Calu3 (cell line): Measurements from ENCODE around the gene EMC9. TPM values are rescaled to one million over a fixed set of nuclear protein-coding genes. Genes with fewer than 3 reads are reported as not detected.
A peak's percentile ranks its signal among the peaks of the same experiment; 100 is the strongest.

Source experiments
- BruUV-seq: library from RNA; stranded (reverse); fragments of 400-500 nt; replicated peaks from 2 replicates; lab custom pipeline; 2021; lab: Mats Ljungman, UMichigan
- CTCF ChIA-PET: fragments of 300-600 bp; sonication (Branson Sonifier 250); formaldehyde crosslinking; loops from one replicate; lab custom pipeline; 2022; ENCODE audit warnings: antibody characterized with exemption; lab: Charles Lee
- DNase-seq: peaks from one replicate; pipeline ENCODE4 v3.0.0; 2022
- H3K27ac Mint-ChIP-seq: one replicate; pipeline ENCODE4 v1.8.0; 2022; ENCODE audit warnings: mixed read lengths; ENCODE audit not compliant: unreplicated experiment
- H3K27me3 Mint-ChIP-seq: one replicate; pipeline ENCODE4 v1.8.0; 2022; ENCODE audit warnings: mixed read lengths; ENCODE audit not compliant: unreplicated experiment
- H3K36me3 Mint-ChIP-seq: one replicate; pipeline ENCODE4 v1.8.0; 2022; ENCODE audit warnings: mild to moderate bottlenecking, moderate library complexity, mixed read lengths; ENCODE audit not compliant: insufficient read depth, unreplicated experiment
- H3K4me1 Mint-ChIP-seq: one replicate; pipeline ENCODE4 v1.8.0; 2022; ENCODE audit warnings: mild to moderate bottlenecking, low read depth, mixed read lengths; ENCODE audit not compliant: unreplicated experiment
- H3K4me3 Mint-ChIP-seq: one replicate; pipeline ENCODE4 v1.8.0; 2022; ENCODE audit warnings: mild to moderate bottlenecking, low read depth, moderate library complexity, mixed read lengths; ENCODE audit not compliant: unreplicated experiment
- H3K9me3 Mint-ChIP-seq: one replicate; pipeline ENCODE4 v1.8.0; 2022; ENCODE audit warnings: low read depth, mixed read lengths; ENCODE audit not compliant: unreplicated experiment
- intact Hi-C: fragments of 100-400 bp; cut with micrococcal nuclease; formaldehyde crosslinking; loops from one replicate; pipeline ENCODE4 v1.10.0; 2022; ENCODE audit not compliant: unreplicated experiment
- total RNA-seq: library from RNA; stranded (reverse); gene quantifications from 2 replicates; pipeline ENCODE4 v1.2.3, GENCODE V29; 2022
- TF ChIP-seq, protein P1 (sequence below): fragments of 200-600 bp; IDR thresholded peaks from one replicate; pipeline ENCODE4 v1.8.0; 2022; ENCODE audit warnings: antibody characterized with exemption; ENCODE audit not compliant: unreplicated experiment

EMC9 gene
- total RNA-seq, 1 experiment from 2014 or later = 38.0 TPM

GRCh38 chr14:24165785-24166184, 24.4 kb upstream of the EMC9 start:
- Mint-ChIP-seq H3K9me3 (no peaks in the 10 kb centered on the region), H3K27ac (no peak overlapping the region), H3K4me1 (peaks cover under 1% of the 10 kb centered on the region), H3K27me3 (no peaks in the 10 kb centered on the region), H3K36me3 (peaks cover 51% of the 10 kb centered on the region), H3K4me3 (no peak overlapping the region)
- BruUV-seq = no TSS peak
- intact Hi-C loops = no loop called here
- no peak for DNase-seq
- TF ChIP-seq, protein P1, sequence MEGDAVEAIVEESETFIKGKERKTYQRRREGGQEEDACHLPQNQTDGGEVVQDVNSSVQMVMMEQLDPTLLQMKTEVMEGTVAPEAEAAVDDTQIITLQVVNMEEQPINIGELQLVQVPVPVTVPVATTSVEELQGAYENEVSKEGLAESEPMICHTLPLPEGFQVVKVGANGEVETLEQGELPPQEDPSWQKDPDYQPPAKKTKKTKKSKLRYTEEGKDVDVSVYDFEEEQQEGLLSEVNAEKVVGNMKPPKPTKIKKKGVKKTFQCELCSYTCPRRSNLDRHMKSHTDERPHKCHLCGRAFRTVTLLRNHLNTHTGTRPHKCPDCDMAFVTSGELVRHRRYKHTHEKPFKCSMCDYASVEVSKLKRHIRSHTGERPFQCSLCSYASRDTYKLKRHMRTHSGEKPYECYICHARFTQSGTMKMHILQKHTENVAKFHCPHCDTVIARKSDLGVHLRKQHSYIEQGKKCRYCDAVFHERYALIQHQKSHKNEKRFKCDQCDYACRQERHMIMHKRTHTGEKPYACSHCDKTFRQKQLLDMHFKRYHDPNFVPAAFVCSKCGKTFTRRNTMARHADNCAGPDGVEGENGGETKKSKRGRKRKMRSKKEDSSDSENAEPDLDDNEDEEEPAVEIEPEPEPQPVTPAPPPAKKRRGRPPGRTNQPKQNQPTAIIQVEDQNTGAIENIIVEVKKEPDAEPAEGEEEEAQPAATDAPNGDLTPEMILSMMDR = no peak
- CTCF ChIA-PET = interaction anchor here (1.4 kb wide), 1 partner anchor 19 kb away, joined by 3 read pairs; no protein-coding TSS in a partner anchor

DNA sequence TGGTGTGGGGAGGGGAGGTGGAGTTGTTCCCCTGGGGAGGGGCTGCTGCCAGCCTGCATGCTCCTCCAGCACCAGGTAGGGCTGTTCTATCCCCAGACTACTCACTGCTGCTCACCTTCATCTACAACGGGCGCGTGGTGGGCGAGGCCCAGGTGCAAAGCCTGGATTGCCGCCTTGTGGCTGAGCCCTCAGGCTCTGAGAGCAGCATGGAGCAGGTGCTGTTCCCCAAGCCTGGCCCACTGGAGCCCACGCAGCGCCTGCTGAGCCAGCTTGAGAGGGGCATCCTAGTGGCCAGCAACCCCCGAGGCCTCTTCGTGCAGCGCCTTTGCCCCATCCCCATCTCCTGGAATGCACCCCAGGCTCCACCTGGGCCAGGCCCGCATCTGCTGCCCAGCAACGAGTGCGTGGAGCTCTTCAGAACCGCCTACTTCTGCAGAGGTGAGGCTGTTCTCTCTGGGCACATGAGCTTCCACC, 23.2 kb upstream of the EMC9 start:
- H3K9me3 Mint-ChIP-seq = no peaks in the 10 kb centered on the region
- H3K4me1 Mint-ChIP-seq = peaks cover 13% of the 10 kb centered on the region
- no peaks in the 10 kb centered on the region for H3K27me3 Mint-ChIP-seq
- CTCF ChIA-PET = interaction anchor here (1.4 kb wide), 1 partner anchor 18 kb away, joined by 3 read pairs; no protein-coding TSS in a partner anchor
- H3K36me3 Mint-ChIP-seq = peaks cover 63% of the 10 kb centered on the region
- no peak for DNase-seq
- no peak overlapping the region for H3K4me3 Mint-ChIP-seq
- TF ChIP-seq, protein P1 = no peak
- BruUV-seq = no TSS peak
- no peak overlapping the region for H3K27ac Mint-ChIP-seq
- intact Hi-C loops = no loop called here

DNA sequence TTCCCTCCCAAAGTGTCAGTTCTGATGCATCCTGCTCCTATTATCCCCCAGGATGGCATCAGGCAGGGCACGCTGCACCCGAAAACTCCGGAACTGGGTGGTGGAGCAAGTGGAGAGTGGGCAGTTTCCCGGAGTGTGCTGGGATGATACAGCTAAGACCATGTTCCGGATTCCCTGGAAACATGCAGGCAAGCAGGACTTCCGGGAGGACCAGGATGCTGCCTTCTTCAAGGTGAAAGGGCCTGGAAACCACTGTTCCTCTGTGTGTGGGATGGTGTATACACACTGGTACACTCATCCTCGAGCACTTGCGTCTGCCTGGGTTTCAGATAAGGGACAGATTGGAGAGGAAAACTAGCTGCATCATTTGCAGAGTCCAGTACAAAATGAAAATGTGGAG, 20.7 kb upstream of the EMC9 start:
- Mint-ChIP-seq H3K9me3 (no peaks in the 10 kb centered on the region), H3K36me3 (peaks cover 65% of the 10 kb centered on the region)

DNA sequence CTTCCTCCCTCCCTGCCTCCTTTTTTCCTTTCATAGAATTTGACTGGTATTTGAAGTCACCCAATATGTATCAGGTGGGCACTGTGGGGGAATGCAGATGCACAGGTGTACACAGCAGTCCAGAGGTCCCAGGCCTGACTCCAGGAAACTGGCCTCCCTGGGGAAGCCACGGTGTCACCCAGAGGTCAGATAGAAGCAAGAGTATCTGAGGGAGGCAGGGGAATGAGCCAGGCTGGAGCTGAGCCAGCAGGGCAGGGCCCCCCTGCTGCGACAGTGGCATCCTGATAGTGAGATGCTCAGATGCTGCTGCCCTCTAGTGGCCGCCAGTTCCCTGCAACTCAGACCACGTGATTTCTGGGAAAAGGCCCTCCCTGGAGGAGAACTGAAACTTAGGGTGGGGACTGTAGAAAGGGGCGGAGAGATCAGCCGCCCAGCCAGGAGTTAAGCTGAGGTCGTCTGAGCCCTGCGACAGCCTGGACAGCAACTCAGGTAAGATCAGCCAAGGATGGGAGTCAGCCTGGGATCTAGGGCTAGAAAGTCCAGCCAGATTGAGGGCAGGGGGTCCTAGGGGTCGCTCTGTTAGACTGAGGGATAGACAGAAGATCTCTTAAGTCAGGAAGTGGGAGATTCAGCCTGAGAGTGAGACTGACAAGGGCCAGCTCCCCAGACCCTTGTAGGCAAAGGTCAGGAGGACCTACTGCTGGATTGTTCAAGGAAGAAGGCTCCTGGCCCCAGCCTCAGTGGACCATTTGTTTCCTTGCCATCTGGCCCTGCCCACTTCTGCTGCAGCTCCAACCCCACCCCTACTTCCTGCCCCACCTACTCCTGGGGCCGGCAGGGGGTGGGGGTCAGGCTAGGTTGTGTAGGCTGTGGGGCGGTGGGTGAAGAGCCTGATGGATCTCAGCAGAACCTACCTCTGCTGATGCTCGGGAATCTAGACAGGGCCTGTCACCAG, 19.7 kb upstream of the EMC9 start, which contains the start of gene IRF9:
Gene IRF9 (plus strand): TSS at position 416 of the 955 bp plus-strand sequence. CDS start 880 bp downstream, outside the sequence.
- Mint-ChIP-seq H3K27me3 (no peaks in the 10 kb centered on the region), H3K9me3 (no peaks in the 10 kb centered on the region), H3K4me1 (peaks cover 15% of the 10 kb centered on the region), H3K36me3 (peaks cover 58% of the 10 kb centered on the region), H3K4me3 (peak within 1 kb of the TSS; percentile 76), H3K27ac (peak within 1 kb of the TSS; percentile 86)
- intact Hi-C loops = loop anchor here (2.0 kb wide), 2 partner anchors 14 to 46 kb away; partner anchors contain the start of genes DCAF11, NRL, PSME2 and RNF31
- TSS peak; percentile 44 for BruUV-seq
- TF ChIP-seq, protein P1 = peak; percentile 75
- CTCF ChIA-PET = interaction anchor here (0.7 to 2.4 kb wide), 12 partner anchors 14 to 103 kb away, joined by 3 to 24 read pairs (median 7); partner anchors contain the start of genes DCAF11, EMC9, NRL and PCK2
- peak; percentile 96 for DNase-seq

More for the DNA sequence above, 20.7 kb upstream of the EMC9 start:
- intact Hi-C loops = no loop called here
- H3K4me3 Mint-ChIP-seq = peak overlapping the region; percentile 76
- H3K4me1 Mint-ChIP-seq = peaks cover 15% of the 10 kb centered on the region
- no peaks in the 10 kb centered on the region for H3K27me3 Mint-ChIP-seq
- no peak for DNase-seq
- H3K27ac Mint-ChIP-seq = peak overlapping the region; percentile 86
- TF ChIP-seq, protein P1 = no peak
- BruUV-seq = no TSS peak
- CTCF ChIA-PET = interaction anchor here (1.3 to 2.4 kb wide), 3 partner anchors 15 to 72 kb away, joined by 4 to 24 read pairs (median 9); partner anchors contain the start of genes PSME1, PSME2 and RNF31
